AG10803 (cell line): ENCODE results near the gene COPS7A.
"Not testable (repeated sequence)": the region's sequence is repeated elsewhere in the genome, so short reads cannot be mapped to it uniquely, and the experiment has no call there.

Source experiments
- DNase-seq: peaks from one replicate; pipeline ENCODE4 v3.0.0; 2010; ENCODE audit warnings: low read depth
- H3K4me3 ChIP-seq: 2 replicates; pipeline ENCODE4 v1.5.1; 2011; ENCODE audit warnings: mild to moderate bottlenecking, low read length, control low read depth
- TF ChIP-seq, protein P1 (sequence below): conservative IDR thresholded peaks from 2 replicates; pipeline ENCODE4 v1.5.1; 2011; ENCODE audit warnings: mild to moderate bottlenecking, low read length, control low read depth, inconsistent platforms

Gene COPS7A

DNA sequence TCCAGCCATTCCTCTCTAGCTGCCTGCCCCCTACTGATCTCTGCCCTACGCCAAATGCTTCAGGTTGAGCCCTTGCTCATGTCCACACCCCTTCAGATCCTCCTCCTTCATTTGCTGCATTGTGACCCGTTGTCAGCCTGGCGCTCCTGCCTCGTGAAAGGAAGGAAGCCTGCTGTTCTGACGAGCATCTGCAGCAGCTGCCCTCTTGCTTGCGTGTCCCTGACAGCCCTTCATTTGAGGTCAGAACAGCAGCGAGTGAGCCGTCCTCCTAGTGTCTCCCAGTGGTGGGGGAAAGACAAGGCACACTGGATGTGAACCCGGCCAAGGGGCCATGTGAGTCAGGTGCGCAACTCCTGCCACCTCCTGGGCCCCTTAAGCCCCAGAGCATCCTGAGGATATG lies 20.2 kb upstream of the COPS7A start:
- DNase-seq: no peak
- TF ChIP-seq, protein P1, sequence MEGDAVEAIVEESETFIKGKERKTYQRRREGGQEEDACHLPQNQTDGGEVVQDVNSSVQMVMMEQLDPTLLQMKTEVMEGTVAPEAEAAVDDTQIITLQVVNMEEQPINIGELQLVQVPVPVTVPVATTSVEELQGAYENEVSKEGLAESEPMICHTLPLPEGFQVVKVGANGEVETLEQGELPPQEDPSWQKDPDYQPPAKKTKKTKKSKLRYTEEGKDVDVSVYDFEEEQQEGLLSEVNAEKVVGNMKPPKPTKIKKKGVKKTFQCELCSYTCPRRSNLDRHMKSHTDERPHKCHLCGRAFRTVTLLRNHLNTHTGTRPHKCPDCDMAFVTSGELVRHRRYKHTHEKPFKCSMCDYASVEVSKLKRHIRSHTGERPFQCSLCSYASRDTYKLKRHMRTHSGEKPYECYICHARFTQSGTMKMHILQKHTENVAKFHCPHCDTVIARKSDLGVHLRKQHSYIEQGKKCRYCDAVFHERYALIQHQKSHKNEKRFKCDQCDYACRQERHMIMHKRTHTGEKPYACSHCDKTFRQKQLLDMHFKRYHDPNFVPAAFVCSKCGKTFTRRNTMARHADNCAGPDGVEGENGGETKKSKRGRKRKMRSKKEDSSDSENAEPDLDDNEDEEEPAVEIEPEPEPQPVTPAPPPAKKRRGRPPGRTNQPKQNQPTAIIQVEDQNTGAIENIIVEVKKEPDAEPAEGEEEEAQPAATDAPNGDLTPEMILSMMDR: no peak
- no peak overlapping the region for H3K4me3 ChIP-seq

DNA sequence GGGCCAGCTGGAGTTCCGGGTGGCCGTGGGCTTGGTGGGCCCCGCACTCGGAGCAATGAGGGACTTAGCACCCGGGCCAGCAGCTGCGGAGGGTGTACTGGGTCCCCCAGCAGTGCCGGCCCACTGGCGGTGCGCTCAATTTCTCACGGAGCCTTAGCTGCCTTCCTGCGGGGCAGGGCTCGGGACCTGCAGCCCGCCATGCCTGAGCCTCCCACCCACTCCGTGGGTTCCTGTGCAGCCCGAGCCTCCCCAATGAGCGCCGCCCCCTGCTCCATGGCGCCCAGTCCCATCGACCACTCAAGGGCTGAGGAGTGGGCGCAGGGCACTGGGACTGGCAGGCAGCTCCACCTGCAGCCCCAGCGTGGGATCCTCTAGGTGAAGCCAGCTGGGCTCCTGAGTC lies 15.5 kb upstream of the COPS7A start:
- not testable (repeated sequence) for DNase-seq, H3K4me3 ChIP-seq

DNA sequence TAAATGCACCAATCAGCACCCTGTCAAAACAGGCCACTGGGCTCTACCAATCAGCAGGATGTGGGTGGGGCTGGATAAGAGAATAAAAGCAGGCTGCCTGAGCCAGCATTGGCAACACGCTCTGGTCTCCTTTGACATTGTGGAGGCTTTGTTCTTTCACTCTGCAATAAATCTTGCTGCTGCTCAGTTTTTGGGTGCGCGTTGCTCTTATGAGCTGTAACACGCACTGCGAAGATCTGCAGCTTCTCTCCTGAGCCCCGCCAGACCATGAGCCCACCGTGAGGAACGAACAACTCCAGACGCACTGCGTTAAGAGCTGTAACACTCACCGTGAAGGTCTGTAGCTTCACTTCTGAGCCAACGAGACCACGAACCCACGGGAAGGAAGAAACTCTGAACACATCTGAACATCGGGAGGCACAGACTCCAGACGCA lies 14.9 kb upstream of the COPS7A start:
- no peak overlapping the region for H3K4me3 ChIP-seq
- no peak for DNase-seq
- TF ChIP-seq, protein P1: no peak

DNA sequence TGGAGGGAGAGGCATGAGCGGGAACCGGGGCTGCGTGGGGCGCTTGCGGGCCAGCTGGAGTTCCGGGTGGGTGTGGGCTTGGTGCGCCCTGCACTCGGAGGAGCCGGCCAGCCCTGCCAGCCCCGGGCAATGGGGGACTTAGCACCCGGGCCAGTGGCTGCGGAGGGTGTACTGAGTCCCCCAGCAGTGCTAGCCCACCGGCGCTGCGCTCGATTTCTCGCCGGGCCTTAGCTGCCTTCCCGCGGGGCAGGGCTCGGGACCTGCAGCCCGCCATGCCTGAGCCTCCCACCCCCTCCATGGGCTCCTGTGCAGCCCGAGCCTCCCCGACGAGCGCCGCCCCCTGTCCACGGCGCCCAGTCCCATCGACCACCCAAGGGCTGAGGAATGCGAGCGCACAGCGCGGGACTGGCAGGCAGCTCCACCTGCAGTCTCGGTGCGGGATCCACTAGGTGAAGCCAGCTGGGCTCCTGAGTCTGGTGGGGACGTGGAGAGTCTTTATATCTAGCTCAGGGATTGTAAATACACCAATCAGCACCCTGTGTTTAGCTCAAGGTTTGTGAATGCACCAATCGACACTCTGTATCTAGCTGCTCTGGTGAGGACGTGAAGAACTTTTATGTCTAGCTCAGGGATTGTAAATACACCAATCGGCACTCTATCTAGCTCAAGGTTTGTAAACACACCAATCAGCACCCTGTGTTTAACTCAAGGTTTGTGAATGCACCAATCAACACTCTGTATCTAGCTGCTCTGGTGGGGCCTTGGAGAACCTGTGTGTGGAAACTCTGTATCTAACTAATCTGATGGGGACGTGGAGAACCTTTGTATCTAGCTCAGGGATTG lies 7.6 kb upstream of the COPS7A start:
- H3K4me3 ChIP-seq, DNase-seq: not testable (repeated sequence)

DNA sequence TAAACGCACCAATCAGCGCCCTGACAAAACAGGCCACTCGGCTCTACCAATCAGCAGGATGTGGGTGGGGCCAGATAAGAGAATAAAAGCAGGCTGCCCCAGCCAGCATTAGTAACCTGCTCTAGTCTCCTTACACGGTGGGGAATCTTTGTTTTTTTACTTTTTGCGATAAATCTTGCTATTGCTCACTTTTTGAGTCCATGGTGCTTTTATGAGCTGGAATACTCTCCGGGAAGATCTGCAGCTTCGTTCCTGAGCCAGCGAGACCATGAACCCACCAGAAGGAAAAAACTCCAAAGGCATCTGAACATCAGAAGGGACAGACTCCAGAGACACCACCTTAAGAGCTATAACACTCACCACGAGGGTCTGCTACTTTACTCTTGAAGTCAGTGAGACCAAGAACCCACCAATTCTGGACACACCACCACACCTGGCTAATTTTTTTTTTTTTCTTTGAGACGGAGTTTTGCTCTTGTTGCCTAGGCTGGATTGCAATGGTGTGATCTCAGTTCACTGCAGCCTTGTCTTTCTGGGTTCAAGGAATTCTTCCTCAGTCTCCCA lies 6.9 kb upstream of the COPS7A start:
- H3K4me3 ChIP-seq: no peak overlapping the region

DNA sequence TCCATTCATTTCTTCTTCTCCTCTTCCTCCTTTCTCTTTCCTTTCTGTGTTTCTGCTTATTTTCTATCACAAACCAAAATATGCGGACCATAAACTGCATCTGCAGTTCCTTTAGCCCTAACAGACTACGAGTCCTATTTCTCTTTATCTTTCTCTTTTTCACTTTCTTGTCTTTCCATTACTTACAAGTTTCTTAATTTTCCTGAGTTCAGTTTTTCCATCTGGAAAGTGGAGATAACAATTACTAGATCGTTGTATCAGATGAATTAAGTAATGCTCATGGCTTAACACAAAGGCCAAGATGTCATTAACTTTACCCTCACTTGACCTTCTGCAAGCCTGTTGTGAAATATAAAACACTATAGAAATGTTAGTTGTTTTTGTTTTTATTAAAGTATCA lies 983 bp upstream of the COPS7A start:
- DNase-seq: no peak
- no peak overlapping the region for H3K4me3 ChIP-seq
- TF ChIP-seq, protein P1: no peak

More for the DNA sequence above, 6.9 kb upstream of the COPS7A start:
- TF ChIP-seq, protein P1: no peak
- DNase-seq: no peak

DNA sequence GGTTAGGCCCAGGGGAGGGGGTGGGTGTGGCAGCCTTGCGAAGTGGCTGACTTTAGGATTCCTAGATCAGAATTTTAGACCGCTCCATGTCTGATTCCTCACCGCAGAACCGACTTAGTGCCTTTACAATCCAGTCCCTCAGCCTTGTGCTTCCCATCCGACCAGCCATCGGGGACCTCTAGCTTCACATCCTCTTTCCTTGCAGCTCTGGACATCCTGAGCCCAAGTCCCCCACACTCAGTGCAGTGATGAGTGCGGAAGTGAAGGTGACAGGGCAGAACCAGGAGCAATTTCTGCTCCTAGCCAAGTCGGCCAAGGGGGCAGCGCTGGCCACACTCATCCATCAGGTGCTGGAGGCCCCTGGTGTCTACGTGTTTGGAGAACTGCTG lies 557 bp downstream of the COPS7A start:
- TF ChIP-seq, protein P1: no peak
- no peak for DNase-seq
- H3K4me3 ChIP-seq: peak overlapping the region; percentile 84

DNA sequence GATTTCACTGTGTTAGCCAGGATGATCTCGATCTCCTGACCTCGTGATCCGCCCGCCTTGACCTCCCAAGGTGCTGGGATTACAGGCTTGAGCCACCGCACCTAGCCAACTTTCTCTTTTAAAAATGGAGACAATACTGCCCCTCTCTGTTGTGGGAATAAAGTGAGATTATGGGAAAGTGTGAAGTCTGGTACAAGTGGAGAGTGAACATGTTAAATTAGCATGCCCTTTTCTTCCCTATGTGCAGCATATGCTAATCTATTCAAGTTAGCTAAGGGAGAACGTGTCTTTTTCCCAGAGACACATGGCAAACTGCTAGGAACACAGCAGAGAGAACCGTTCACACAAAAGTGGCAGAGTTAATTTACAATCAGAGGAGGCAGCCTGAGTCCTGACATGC lies 1.5 kb downstream of the COPS7A start:
- no peak for DNase-seq
- no peak overlapping the region for H3K4me3 ChIP-seq
- TF ChIP-seq, protein P1: no peak
